DOHH2 (cell line): ENCODE results near the gene SLC17A9.

ENCODE experiments used
- CTCF ChIP-seq: fragments of 200-600 bp; sonication (generic); IDR thresholded peaks from one replicate; pipeline ENCODE4 v1.5.1; 2014; ENCODE audit warnings: antibody characterized with exemption, mild to moderate bottlenecking, low read depth, low read length; ENCODE audit not compliant: poor library complexity, severe bottlenecking
- EZH2phosphoT487 ChIP-seq: fragments of 200-600 bp; sonication (generic); IDR thresholded peaks from 2 replicates; pipeline ENCODE4 v1.6.1; 2017; ENCODE audit warnings: borderline replicate concordance, mild to moderate bottlenecking, antibody characterized with exemption, low read length, moderate library complexity, mixed read lengths

- TF ChIP-seq CTCF: peak; percentile 47
- TF ChIP-seq EZH2phosphoT487: no peak
Observed at GRCh38 chr20:62921119-62921687, 31.3 kb upstream of the SLC17A9 start.
